Trophoblast cell (in vitro differentiated cells and primary cell): ENCODE results near the gene MYLK3.

Experiments used
- DNase-seq, 2 donors: peaks; one replicate each; pipeline ENCODE4 v3.0.0-alpha.2; 2016
- H2AFZ ChIP-seq: 2 replicates; pipeline ENCODE4 v1.6.1; 2013; ENCODE audit warnings: low read length, moderate library complexity, mild to moderate bottlenecking; ENCODE audit not compliant: insufficient read depth, poor library complexity
- H2AK5ac ChIP-seq: 2 replicates; pipeline ENCODE4 v1.6.1; 2013; ENCODE audit warnings: mild to moderate bottlenecking, low read length
- H2BK120ac ChIP-seq: 2 replicates; pipeline ENCODE4 v1.6.1; 2013; ENCODE audit warnings: low read length, mild to moderate bottlenecking, moderate library complexity; ENCODE audit not compliant: insufficient read depth, poor library complexity
- H2BK12ac ChIP-seq: 2 replicates; pipeline ENCODE4 v1.6.1; 2013; ENCODE audit warnings: mild to moderate bottlenecking, low read length, moderate library complexity
- H2BK5ac ChIP-seq: 2 replicates; pipeline ENCODE4 v1.6.1; 2013; ENCODE audit warnings: low read length, low read depth, moderate library complexity, mild to moderate bottlenecking; ENCODE audit not compliant: poor library complexity
- H3K14ac ChIP-seq: 2 replicates; pipeline ENCODE4 v1.6.1; 2013; ENCODE audit warnings: mild to moderate bottlenecking, low read length
- H3K18ac ChIP-seq: 2 replicates; pipeline ENCODE4 v1.6.1; 2013; ENCODE audit warnings: mild to moderate bottlenecking, low read length
- H3K23ac ChIP-seq: 2 replicates; pipeline ENCODE4 v1.6.1; 2013; ENCODE audit warnings: low read length
- H3K27ac ChIP-seq: 2 replicates; pipeline ENCODE4 v1.5.1; 2013; ENCODE audit warnings: low read depth, mild to moderate bottlenecking, inconsistent platforms, low read length, moderate library complexity
- H3K27me3 ChIP-seq: 2 replicates; pipeline ENCODE4 v1.6.1; 2013; ENCODE audit warnings: inconsistent platforms, mild to moderate bottlenecking, low read length, moderate library complexity; ENCODE audit not compliant: insufficient read depth
- H3K36me3 ChIP-seq, 2 experiments: 1 replicate in 1 of 2; 2 replicates in 1 of 2; pipeline ENCODE4 v1.6.1; 2013; ENCODE audit warnings: low read length in 2 of 2, mild to moderate bottlenecking in 2 of 2, moderate library complexity in 1 of 2; ENCODE audit not compliant: insufficient read depth in 2 of 2, control insufficient read depth in 1 of 2
- H3K4ac ChIP-seq: 2 replicates; pipeline ENCODE4 v1.6.1; 2013; ENCODE audit warnings: low read depth, mild to moderate bottlenecking, low read length, moderate library complexity
- H3K4me1 ChIP-seq, 2 experiments: 1 replicate in 1 of 2; 2 replicates in 1 of 2; pipeline ENCODE4 v1.6.1; 2013; ENCODE audit warnings: low read length in 2 of 2, mild to moderate bottlenecking in 2 of 2, moderate library complexity in 1 of 2; ENCODE audit not compliant: insufficient read depth in 2 of 2, control insufficient read depth in 1 of 2
- H3K4me2 ChIP-seq: 2 replicates; pipeline ENCODE4 v1.6.1; 2013; ENCODE audit warnings: inconsistent platforms, mild to moderate bottlenecking, low read length, moderate library complexity
- H3K4me3 ChIP-seq: 2 replicates; pipeline ENCODE4 v1.5.1; 2013; ENCODE audit warnings: mild to moderate bottlenecking, low read depth, low read length, inconsistent platforms
- H3K79me1 ChIP-seq: one replicate; pipeline ENCODE4 v1.6.1; 2013; ENCODE audit warnings: low read length
- H3K79me2 ChIP-seq: 2 replicates; pipeline ENCODE4 v1.6.1; 2013; ENCODE audit warnings: low read length, mild to moderate bottlenecking; ENCODE audit not compliant: control insufficient read depth, insufficient read depth, poor library complexity
- H3K9ac ChIP-seq: 2 replicates; pipeline ENCODE4 v1.6.1; 2013; ENCODE audit warnings: mild to moderate bottlenecking, low read length
- H3K9me3 ChIP-seq: 2 replicates; pipeline ENCODE4 v1.6.1; 2013; ENCODE audit warnings: low read depth, mild to moderate bottlenecking, control low read depth, inconsistent platforms, low read length; ENCODE audit not compliant: insufficient read depth
- H4K12ac ChIP-seq: 2 replicates; pipeline ENCODE4 v1.6.1; 2013; ENCODE audit warnings: low read depth, mild to moderate bottlenecking, low read length, moderate library complexity
- H4K8ac ChIP-seq: 2 replicates; pipeline ENCODE4 v1.6.1; 2013; ENCODE audit warnings: low read depth, mild to moderate bottlenecking, low read length, moderate library complexity
- H4K91ac ChIP-seq: one replicate; pipeline ENCODE4 v1.6.1; 2013; ENCODE audit warnings: low read depth, mild to moderate bottlenecking, low read length, moderate library complexity
- WGBS: extraction: QIAGEN DNeasy Blood & Tissue Kit; methylation state at CpG from one replicate; pipeline ENCODE4 v1.1.7; 2013; ENCODE audit warnings: missing lambda C conversion rate; ENCODE audit not compliant: insufficient read length, insufficient coverage; ENCODE audit errors: extremely low coverage; 5-methylcytosine and 5-hydroxymethylcytosine counted together

MYLK3 gene

GRCh38 chr16:46751381-46751780 lies 3.2 kb upstream of the MYLK3 start:
- H4K91ac ChIP-seq: peak overlapping the region; percentile 57
- H3K4me2 ChIP-seq: no peak overlapping the region
- H3K79me2 ChIP-seq: peaks cover 11% of the 10 kb centered on the region
- H3K4me3 ChIP-seq: no peak overlapping the region
- no peak overlapping the region for H4K8ac ChIP-seq
- H3K14ac ChIP-seq: peak overlapping the region; percentile 71
- no peak overlapping the region for H3K18ac ChIP-seq
- H3K4me1 ChIP-seq: peaks cover 26 to 28% of the 10 kb centered on the region in 2 experiments
- no peak overlapping the region for H4K12ac ChIP-seq
- no peak overlapping the region for H3K27ac ChIP-seq
- H2BK12ac ChIP-seq: peak overlapping the region; percentile 90
- H2AFZ ChIP-seq: no peak overlapping the region
- H3K9me3 ChIP-seq: no peaks in the 10 kb centered on the region
- peak overlapping the region; percentile 77 for H2BK120ac ChIP-seq
- no peak for DNase-seq
- no peak overlapping the region for H2BK5ac ChIP-seq
- H3K23ac ChIP-seq: no peak overlapping the region
- H3K79me1 ChIP-seq: peaks cover 41% of the 10 kb centered on the region
- no peaks in the 10 kb centered on the region for H3K36me3 ChIP-seq
- no peaks in the 10 kb centered on the region for H3K27me3 ChIP-seq
- peak overlapping the region; percentile 75 for H2AK5ac ChIP-seq
- no peak overlapping the region for H3K4ac ChIP-seq
- no CpG with 5 or more reads among the region's 7 CpGs for WGBS
- H3K9ac ChIP-seq: no peak overlapping the region

- H2BK12ac ChIP-seq: peak overlapping the region; percentile 90
- peaks cover 25 to 29% of the 10 kb centered on the region in 2 experiments for H3K4me1 ChIP-seq
- H3K14ac ChIP-seq: peak overlapping the region; percentile 59
- peak overlapping the region; percentile 66 for H2BK5ac ChIP-seq
- H2AK5ac ChIP-seq: peak overlapping the region; percentile 90
- peak overlapping the region; percentile 53 for H3K4ac ChIP-seq
- H3K4me2 ChIP-seq: no peak overlapping the region
- H3K79me1 ChIP-seq: peaks cover 41% of the 10 kb centered on the region
- no peak overlapping the region for H3K9ac ChIP-seq
- peak overlapping the region; percentile 55 for H3K18ac ChIP-seq
- peak overlapping the region; percentile 79 for H2BK120ac ChIP-seq
- no peak overlapping the region for H3K23ac ChIP-seq
- no peak for DNase-seq
- no peaks in the 10 kb centered on the region for H3K36me3 ChIP-seq
- H4K8ac ChIP-seq: peak overlapping the region; percentile 37
- H3K27ac ChIP-seq: peak overlapping the region; percentile 90
- no CpG with 5 or more reads among the region's 20 CpGs for WGBS
- H3K4me3 ChIP-seq: no peak overlapping the region
- H3K79me2 ChIP-seq: peaks cover 11% of the 10 kb centered on the region
- H4K12ac ChIP-seq: no peak overlapping the region
- no peak overlapping the region for H2AFZ ChIP-seq
- no peaks in the 10 kb centered on the region for H3K9me3 ChIP-seq
- H3K27me3 ChIP-seq: no peaks in the 10 kb centered on the region
- peak overlapping the region; percentile 78 for H4K91ac ChIP-seq
Measured at GRCh38 chr16:46748775-46749705, 896 bp upstream of the MYLK3 start.

GRCh38 chr16:46746821-46747776 lies 1.0 kb downstream of the MYLK3 start:
- Histone ChIP-seq H2BK12ac (peak overlapping the region; percentile 94), H3K4me3 (no peak overlapping the region), H4K91ac (peak overlapping the region; percentile 99), H4K8ac (peak overlapping the region; percentile 89), H2BK120ac (peak overlapping the region; percentile 98), H2BK5ac (peak overlapping the region; percentile 94), H3K27ac (peak overlapping the region; percentile 90), H3K36me3 (no peaks in the 10 kb centered on the region), H3K14ac (peak overlapping the region; percentile 70), H3K9ac (no peak overlapping the region), H3K18ac (peak overlapping the region; percentile 89), H2AFZ (peak overlapping the region; percentile 41), H3K4ac (peak overlapping the region; percentile 81), H2AK5ac (peak overlapping the region; percentile 72), H3K23ac (no peak overlapping the region), H3K79me2 (peaks cover 15% of the 10 kb centered on the region), H3K4me1 (peaks cover 35 to 40% of the 10 kb centered on the region in 2 experiments), H3K9me3 (no peaks in the 10 kb centered on the region), H3K27me3 (no peaks in the 10 kb centered on the region), H3K79me1 (peaks cover 49% of the 10 kb centered on the region), H4K12ac (peak overlapping the region; percentile 47), H3K4me2 (peak overlapping the region; percentile 34)
- no CpG with 5 or more reads among the region's 15 CpGs for WGBS
- DNase-seq: no peak

- H3K18ac ChIP-seq: no peak overlapping the region
- no peaks in the 10 kb centered on the region for H3K9me3 ChIP-seq
- peak overlapping the region; percentile 28 for H3K27ac ChIP-seq
- no peak for DNase-seq
- no CpG with 5 or more reads among the region's 7 CpGs for WGBS
- H3K4ac ChIP-seq: peak overlapping the region; percentile 10
- peaks cover 15% of the 10 kb centered on the region for H3K79me2 ChIP-seq
- peak overlapping the region; percentile 87 for H4K91ac ChIP-seq
- no peak overlapping the region for H3K4me3 ChIP-seq
- H4K8ac ChIP-seq: no peak overlapping the region
- H2AFZ ChIP-seq: no peak overlapping the region
- H3K14ac ChIP-seq: peak overlapping the region; percentile 21
- H3K4me2 ChIP-seq: no peak overlapping the region
- no peak overlapping the region for H3K23ac ChIP-seq
- H3K9ac ChIP-seq: no peak overlapping the region
- peak overlapping the region; percentile 81 for H2BK5ac ChIP-seq
- H2AK5ac ChIP-seq: no peak overlapping the region
- H4K12ac ChIP-seq: no peak overlapping the region
- H3K27me3 ChIP-seq: no peaks in the 10 kb centered on the region
- no peaks in the 10 kb centered on the region for H3K36me3 ChIP-seq
- peak overlapping the region; percentile 67 for H2BK12ac ChIP-seq
- peaks cover 37 to 38% of the 10 kb centered on the region in 2 experiments for H3K4me1 ChIP-seq
- H3K79me1 ChIP-seq: peaks cover 47% of the 10 kb centered on the region
- H2BK120ac ChIP-seq: peak overlapping the region; percentile 65
Measured at GRCh38 chr16:46745617-46746016, 2.5 kb downstream of the MYLK3 start.
